ENCODE data around the gene ENPP3. TPM values are rescaled to one million over a fixed set of nuclear protein-coding genes. Genes with fewer than 3 reads are reported as not detected.
"Not testable (repeated sequence)": the region's sequence is repeated elsewhere in the genome, so short reads cannot be mapped to it uniquely, and the experiment has no call there.

ENPP3 gene
- total RNA-seq, 2 donors from 2014 or later = 0.16 to 0.70 TPM

DNA sequence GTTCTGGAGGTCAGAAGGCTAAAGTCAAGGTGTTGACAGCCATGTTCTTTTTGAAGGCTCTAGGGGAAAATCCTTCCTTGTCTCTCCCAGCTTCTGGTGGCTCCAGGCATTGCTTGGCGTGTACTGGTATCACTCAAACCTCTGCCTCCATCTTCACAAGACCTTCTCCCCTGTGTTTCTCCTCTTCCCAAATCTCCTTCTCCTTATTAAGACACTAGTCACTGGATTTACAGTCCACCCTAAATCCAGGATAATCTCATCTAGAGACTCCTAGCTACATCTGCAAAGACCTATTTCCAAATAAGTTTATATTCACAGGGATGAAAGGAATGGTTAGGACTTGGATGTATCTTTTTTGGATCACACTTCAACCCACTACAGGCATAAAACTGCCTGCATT, 99.7 kb downstream of the ENPP3 start:
- Mint-ChIP-seq H3K4me1 (no peaks in the 10 kb centered on the region), H3K27me3 (no peaks in the 10 kb centered on the region), H3K36me3 (ENCODE audit: low read depth) (no peaks in the 10 kb centered on the region), H3K27ac (no peak overlapping the region), H3K4me3 (no peak overlapping the region)
- no peak for DNase-seq
- H3K9me3 ChIP-seq (ENCODE audit: control insufficient read depth, low read length, poor library complexity, severe bottlenecking) = no peaks in the 10 kb centered on the region
- no peak for ATAC-seq

DNA sequence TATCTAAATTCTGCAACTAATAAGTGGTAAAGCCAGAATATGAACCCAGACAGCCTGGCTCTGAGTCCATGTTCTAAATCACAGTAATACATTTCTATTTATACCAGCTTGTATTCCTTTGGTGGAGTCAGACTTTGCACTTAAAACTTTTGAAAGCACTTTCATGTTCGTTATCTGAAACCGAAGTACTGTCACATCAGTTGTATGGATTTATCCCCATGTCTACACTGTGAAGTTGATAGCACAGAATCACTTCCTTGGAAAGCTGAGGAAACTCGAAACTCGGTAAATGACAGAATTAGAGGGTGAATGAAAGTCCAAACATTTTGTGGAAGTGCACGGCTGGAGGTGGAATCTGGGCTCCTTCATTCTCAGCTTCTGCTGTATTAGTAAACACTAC, 102.0 kb downstream of the ENPP3 start:
- ATAC-seq (no peak), DNase-seq (no peak)
- Mint-ChIP-seq H3K27me3 (peaks cover 9% of the 10 kb centered on the region), H3K4me3 (no peak overlapping the region), H3K4me1 (no peaks in the 10 kb centered on the region), H3K36me3 (ENCODE audit: low read depth) (no peaks in the 10 kb centered on the region), H3K27ac (no peak overlapping the region)
- no peaks in the 10 kb centered on the region for H3K9me3 ChIP-seq (ENCODE audit: control insufficient read depth, low read length, poor library complexity, severe bottlenecking)

DNA sequence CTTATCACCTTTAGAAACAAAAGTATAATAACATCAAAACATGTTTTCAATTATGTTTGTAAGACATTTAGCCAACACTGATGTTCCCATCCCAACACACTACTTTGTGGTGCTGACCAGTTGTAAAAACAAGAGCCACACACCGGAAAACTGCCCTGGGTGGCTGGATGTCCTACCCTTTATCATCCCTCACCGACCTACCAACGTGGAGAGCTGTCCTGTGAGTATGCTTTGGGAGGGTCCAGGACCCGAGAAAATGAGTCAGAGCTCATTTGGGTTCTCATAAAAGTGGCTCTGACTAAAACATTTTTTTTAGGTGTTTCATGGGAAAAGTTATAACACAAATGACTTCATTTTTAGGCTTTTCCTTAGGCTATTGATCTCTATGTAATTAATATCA, 103.1 kb downstream of the ENPP3 start:
- no peak for ATAC-seq
- DNase-seq = no peak
- H3K27ac Mint-ChIP-seq = no peak overlapping the region
- H3K9me3 ChIP-seq (ENCODE audit: control insufficient read depth, low read length, poor library complexity, severe bottlenecking) = no peaks in the 10 kb centered on the region
- peaks cover 9% of the 10 kb centered on the region for H3K27me3 Mint-ChIP-seq
- H3K4me3 Mint-ChIP-seq = no peak overlapping the region
- no peaks in the 10 kb centered on the region for H3K4me1 Mint-ChIP-seq
- H3K36me3 Mint-ChIP-seq (ENCODE audit: low read depth) = no peaks in the 10 kb centered on the region

DNA sequence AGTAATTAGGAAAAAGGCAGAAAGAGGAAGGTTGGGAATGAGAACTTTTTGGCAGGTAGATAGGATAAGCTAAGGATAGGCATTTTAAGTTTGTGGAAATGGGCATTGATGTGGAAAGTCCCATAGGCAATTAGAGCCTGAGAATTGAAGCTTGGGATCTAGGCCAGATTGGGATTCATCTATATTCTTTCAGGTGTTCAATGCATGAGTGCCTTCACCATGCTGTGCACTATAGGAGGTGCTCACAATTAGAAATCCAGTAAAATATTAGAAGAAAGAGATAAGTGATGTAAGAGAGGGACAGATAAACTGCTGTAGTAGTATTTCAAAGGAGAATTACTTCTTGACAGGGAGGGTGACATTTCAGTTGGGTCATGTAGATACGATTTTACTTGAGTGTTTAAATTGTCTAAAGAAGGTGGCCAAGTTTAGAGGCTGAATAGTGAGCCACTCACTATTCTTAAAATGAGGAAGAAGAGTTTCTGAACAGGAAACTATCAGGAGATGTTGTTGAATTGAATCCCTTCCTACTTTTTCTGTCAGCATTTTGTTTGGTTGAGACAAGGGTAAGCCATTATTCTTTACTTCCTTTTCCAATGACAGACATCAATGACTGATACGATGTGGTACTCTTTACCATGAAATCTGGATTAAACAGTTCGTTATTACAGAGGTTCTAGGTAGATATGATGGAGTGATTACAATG, 104.7 kb downstream of the ENPP3 start:
- H3K4me3 Mint-ChIP-seq = no peak overlapping the region
- no peaks in the 10 kb centered on the region for H3K36me3 Mint-ChIP-seq (ENCODE audit: low read depth)
- no peak for DNase-seq
- H3K27ac Mint-ChIP-seq = no peak overlapping the region
- peaks cover 9% of the 10 kb centered on the region for H3K27me3 Mint-ChIP-seq
- ATAC-seq = no peak
- H3K9me3 ChIP-seq (ENCODE audit: control insufficient read depth, low read length, poor library complexity, severe bottlenecking) = no peaks in the 10 kb centered on the region
- no peaks in the 10 kb centered on the region for H3K4me1 Mint-ChIP-seq

DNA sequence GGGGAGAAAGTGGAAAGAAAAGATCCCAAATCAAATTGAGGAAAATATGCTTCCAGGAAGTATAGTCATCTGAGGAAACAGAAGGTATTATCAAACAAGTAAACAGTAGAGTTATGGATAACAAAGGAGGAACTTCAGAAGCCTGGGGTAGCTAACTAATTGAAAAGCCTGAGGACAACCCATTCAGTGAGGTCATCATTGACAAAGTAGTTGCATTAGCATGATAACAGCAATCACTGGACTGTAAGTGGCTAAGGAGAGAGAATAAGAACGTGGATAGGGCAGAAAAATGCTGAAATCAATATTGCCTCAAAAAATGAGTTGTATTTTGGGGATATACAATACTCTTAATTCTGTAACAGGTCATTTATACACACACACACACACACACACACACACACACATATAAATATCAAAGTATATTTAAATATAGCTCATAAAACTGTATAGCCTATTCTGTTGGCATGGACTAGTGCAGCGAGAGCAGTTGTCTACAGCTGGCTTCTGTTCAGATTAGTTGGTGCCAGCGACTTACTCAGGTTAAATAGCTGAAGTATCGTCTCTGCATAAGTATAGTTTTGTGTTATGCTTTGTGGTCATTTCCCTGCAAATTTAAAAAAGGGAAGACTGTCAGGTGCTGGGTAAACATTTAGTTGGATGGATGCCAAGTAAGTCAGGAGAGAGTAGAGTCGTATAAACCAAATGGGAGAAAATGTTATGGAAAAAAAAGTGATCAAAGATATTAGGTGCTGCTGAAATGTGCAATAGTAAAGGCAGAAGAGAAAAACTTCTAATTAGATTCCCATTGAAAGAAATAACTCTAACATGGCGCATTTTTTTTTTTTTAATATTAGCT, 107.6 kb downstream of the ENPP3 start:
- Mint-ChIP-seq H3K36me3 (ENCODE audit: low read depth) (no peaks in the 10 kb centered on the region), H3K4me1 (no peaks in the 10 kb centered on the region), H3K27ac (no peak overlapping the region), H3K27me3 (peaks cover 9% of the 10 kb centered on the region), H3K4me3 (no peak overlapping the region)
- no peak for ATAC-seq
- H3K9me3 ChIP-seq (ENCODE audit: control insufficient read depth, low read length, poor library complexity, severe bottlenecking) = no peaks in the 10 kb centered on the region
- no peak for DNase-seq

DNA sequence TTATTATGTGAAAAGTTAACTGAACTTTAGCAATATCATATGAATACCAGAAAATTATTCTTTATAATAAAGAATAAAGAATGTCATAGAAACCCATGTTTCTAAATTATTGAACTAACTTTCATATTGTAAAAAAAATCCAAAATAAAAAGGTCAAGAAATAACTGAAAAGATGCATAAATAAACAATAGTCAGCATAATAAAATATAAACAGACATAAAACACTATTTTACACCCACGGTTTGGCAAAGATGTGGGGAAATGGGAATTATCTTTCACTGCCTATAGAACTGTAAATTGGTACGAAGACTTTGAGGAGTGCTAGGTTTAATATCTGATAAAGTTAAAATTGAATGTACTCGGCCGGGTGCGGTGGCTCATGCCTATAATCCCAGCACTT, 108.4 kb downstream of the ENPP3 start:
- ATAC-seq (no peak), DNase-seq (no peak)
- Mint-ChIP-seq H3K4me3 (no peak overlapping the region), H3K27ac (no peak overlapping the region), H3K4me1 (no peaks in the 10 kb centered on the region), H3K36me3 (ENCODE audit: low read depth) (no peaks in the 10 kb centered on the region), H3K27me3 (peaks cover 9% of the 10 kb centered on the region)
- H3K9me3 ChIP-seq (ENCODE audit: control insufficient read depth, low read length, poor library complexity, severe bottlenecking) = no peaks in the 10 kb centered on the region

DNA sequence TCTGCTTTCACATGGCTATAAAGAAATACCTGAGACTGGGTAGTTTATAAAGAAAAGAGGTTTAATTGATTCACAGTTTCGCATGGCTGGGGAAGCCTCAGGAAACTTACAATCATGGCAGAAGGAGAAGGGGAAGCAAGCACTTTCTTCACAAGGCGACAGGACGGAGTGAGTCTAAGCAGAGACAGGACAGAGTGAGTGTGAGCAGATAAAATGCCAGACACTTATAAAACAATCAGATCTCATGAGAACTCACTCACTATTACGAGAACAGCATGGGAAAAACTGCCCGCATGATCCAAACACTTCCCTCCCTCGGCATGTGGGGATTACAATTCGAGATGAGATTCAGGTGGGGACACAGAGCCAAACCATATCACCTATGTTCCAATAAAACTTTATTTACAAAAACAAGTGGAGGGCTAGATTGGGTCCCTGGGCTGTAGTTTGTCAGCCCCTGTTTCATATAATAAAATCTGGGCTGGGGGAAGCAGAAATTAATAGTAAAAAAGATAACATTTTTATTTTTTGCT, 110.8 kb downstream of the ENPP3 start:
- no peak for DNase-seq
- Mint-ChIP-seq H3K27ac (no peak overlapping the region), H3K36me3 (ENCODE audit: low read depth) (no peaks in the 10 kb centered on the region), H3K4me3 (no peak overlapping the region), H3K4me1 (no peaks in the 10 kb centered on the region), H3K27me3 (peaks cover 12% of the 10 kb centered on the region)
- H3K9me3 ChIP-seq (ENCODE audit: control insufficient read depth, low read length, poor library complexity, severe bottlenecking) = no peaks in the 10 kb centered on the region
- ATAC-seq = no peak

DNA sequence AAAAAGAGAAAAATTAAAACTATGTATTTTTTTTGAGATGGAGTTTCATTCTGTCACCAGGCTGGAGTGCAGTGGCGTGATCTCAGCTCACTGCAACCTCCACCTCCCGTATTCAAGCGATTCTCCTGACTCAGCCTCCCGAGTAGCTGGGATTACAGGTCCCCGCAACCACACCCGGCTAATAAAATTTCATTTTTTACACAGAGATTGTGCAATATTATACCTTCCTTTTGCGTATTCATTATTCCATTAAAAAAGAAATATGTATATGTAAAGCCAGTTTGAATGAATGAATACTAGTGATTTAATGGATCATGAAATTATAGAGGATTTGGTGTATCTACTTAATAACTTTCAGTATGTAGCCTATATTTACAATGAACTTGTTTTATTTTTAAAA, 111.9 kb downstream of the ENPP3 start:
- no peaks in the 10 kb centered on the region for H3K9me3 ChIP-seq (ENCODE audit: control insufficient read depth, low read length, poor library complexity, severe bottlenecking)
- Mint-ChIP-seq H3K4me1 (no peaks in the 10 kb centered on the region), H3K4me3 (no peak overlapping the region), H3K36me3 (ENCODE audit: low read depth) (no peaks in the 10 kb centered on the region), H3K27me3 (peaks cover 10% of the 10 kb centered on the region), H3K27ac (no peak overlapping the region)
- ATAC-seq (no peak), DNase-seq (no peak)

DNA sequence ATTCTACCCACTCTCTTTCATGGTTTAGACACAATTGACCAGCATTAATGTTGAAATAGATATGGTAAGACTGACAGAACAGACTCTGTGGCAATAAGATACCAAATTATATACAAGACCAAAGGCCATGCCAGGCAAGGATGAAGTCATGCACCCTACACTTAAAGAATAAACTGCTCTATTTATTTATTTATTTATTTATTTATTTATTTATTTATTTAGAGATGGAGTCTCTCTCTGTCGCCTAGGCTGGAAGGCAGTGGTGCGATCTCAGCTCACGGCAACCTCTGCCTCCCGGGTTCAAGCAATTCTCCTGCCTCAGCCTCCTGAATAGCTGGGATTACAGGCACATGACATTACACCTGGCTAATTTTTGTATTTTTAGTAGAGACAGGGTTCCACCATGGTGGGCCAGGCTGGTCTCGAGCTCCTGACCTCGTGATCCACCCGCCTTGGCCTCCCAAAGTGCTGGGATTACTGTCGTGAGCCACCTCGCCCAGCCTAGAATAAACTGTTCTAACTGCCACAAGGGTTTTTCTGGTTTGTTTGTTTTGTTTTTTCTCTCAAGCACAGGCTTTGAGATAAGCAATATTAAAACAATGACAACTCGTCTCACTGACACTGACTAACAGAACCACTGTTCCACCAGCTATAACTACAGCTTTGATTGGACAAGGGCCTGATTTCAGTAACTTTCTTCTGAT, 114.1 kb downstream of the ENPP3 start:
- H3K27me3 Mint-ChIP-seq = peaks cover 32% of the 10 kb centered on the region
- not testable (repeated sequence) for H3K4me3 Mint-ChIP-seq; ATAC-seq; H3K9me3 ChIP-seq (ENCODE audit: control insufficient read depth, low read length, poor library complexity, severe bottlenecking); H3K4me1 Mint-ChIP-seq; DNase-seq; H3K27ac Mint-ChIP-seq; H3K36me3 Mint-ChIP-seq (ENCODE audit: low read depth)

DNA sequence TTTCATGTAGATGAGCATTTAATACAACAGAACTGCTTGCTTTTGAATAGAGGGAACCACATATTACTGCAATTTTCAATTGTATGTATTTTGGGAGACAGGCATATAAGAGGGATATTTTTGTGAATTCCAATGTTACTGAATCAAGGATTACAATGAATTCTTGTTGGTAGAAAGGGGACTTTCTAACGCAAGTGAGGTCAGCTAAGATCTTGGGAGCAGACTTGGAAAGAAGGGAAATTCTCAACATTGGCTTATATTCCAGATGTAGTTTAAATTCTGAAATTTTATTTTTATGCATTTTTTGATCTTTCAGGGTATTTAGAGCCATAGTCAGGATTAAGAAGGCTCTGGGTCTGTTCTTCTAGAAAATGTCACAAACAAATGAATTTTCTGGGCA, 117.0 kb downstream of the ENPP3 start:
- Mint-ChIP-seq H3K27ac (no peak overlapping the region), H3K27me3 (peaks cover 35% of the 10 kb centered on the region), H3K36me3 (ENCODE audit: low read depth) (no peaks in the 10 kb centered on the region), H3K4me3 (no peak overlapping the region), H3K4me1 (no peaks in the 10 kb centered on the region)
- no peaks in the 10 kb centered on the region for H3K9me3 ChIP-seq (ENCODE audit: control insufficient read depth, low read length, poor library complexity, severe bottlenecking)
- ATAC-seq (no peak), DNase-seq (no peak)

DNA sequence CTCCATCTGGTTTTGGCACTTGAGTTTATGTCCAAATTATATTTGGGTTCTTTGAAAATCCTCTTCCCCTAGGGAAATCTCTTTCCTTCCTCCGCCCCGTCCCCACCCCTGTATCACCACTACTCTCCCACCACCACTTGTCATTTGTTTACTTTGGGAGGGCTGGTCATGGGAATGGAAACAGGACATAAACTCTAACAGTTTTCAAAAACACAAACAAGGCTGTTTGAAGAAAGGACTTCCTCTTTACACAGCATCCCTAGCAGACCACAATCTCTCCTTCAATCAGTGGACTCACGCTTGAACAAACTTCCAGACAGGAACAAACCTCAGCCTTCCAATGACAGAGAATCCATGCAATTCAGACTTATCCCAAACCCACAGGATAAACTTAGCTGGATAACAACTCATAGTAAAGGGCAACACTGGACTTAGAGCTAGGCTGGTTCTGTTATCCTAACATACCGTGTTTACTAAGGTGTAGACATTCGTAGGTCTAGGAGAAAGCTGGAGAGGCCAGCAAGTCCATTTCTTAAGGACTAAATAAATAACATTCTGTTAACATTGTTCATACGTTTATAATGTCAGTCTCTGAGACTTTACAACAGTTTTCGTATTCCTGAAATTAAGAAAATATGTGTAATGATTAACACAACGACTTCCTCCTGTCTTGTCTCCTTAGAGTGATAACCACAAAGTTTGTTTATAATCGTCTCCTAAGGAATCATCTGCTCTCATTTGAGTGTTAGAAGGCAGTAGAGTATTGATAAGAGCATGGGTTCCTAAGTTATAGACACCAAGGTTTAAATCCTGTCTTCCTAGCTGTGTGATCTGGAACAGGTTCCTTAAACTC, 117.8 kb downstream of the ENPP3 start:
- Mint-ChIP-seq H3K36me3 (ENCODE audit: low read depth) (no peaks in the 10 kb centered on the region), H3K4me3 (no peak overlapping the region), H3K4me1 (no peaks in the 10 kb centered on the region), H3K27ac (no peak overlapping the region), H3K27me3 (peaks cover 35% of the 10 kb centered on the region)
- H3K9me3 ChIP-seq (ENCODE audit: control insufficient read depth, low read length, poor library complexity, severe bottlenecking) = no peaks in the 10 kb centered on the region
- ATAC-seq (no peak), DNase-seq (no peak)

DNA sequence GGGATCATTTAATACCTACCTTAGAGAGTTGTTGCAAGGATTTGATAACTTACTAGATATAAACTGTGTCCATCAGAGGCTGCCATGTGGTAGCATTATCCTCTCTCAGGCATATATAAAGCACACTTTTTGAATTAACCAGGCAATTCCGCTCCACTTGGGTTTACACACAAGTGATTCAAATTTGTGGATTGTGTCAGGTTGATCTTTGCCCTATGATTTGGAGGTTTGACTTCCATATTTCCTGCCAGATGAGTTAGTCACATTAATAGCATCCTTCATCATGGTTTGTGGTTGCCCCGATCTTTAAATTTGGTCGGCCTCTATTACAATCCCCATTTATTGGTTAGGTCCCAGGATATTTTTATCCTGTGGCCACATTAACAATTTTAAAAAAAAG, 118.5 kb downstream of the ENPP3 start:
- Mint-ChIP-seq H3K27ac (no peak overlapping the region), H3K4me3 (no peak overlapping the region), H3K4me1 (no peaks in the 10 kb centered on the region), H3K27me3 (peaks cover 35% of the 10 kb centered on the region), H3K36me3 (ENCODE audit: low read depth) (no peaks in the 10 kb centered on the region)
- ATAC-seq (no peak), DNase-seq (no peak)
- H3K9me3 ChIP-seq (ENCODE audit: control insufficient read depth, low read length, poor library complexity, severe bottlenecking) = no peaks in the 10 kb centered on the region
